SIG-M5 treated with dmso at 0.1 percent for 504 hours (cell line): ENCODE data around the gene HLA-B.
"Not testable (repeated sequence)": the region's sequence is repeated elsewhere in the genome, so short reads cannot be mapped to it uniquely, and the experiment has no call there.

Experiments
- DNase-seq: peaks from one replicate; lab custom pipeline; 2025; ENCODE audit not compliant: unreplicated experiment; lab: John Stamatoyannopoulos, UW

The HLA-B gene

DNA sequence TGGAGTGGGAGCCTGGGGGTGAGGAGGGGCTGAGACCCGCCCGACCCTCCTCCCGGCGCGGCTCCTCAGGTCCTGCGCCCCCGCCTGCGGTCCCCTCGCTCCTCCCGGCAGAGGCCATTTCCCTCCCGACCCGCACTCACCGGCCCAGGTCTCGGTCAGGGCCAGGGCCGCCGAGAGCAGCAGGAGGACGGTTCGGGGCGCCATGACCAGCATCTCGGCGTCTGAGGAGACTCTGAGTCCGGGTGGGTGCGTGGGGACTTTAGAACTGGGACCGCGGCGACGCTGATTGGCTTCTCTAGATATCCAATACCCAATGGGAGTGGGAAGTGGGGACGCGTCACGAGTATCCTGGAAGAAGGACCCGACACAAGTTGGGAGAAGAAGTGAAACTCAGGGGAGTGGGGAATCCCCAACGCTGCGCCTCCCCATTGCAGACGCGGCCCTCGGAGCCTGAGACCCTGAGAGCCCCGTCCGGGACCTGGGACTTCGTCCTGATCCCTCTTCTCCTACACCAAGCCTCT lies at the start of gene HLA-B:
TSS of gene HLA-B (minus strand) at position 234 of the 521 bp plus-strand sequence. CDS start at position 213, 21 bp downstream.
- peak; percentile 86 for DNase-seq

DNA sequence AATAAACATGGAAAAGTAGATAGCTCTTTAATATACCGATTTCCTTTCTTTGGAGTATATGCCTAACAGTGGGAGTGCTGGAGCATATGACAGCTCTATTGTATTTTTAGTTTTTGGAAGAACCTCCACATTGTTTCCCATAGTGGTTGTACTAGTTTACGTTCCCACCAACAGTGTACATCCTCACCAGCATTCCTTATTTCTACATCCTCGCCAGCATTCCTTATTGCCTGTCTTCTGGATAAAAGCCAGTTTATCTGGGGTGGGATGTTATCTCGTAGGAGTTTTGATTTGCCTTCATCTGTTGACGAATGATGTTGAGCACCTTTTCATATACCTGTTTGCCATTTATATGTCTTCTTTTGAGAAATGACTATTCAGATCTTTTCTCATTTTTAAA lies 49.0 kb upstream of the HLA-B start:
- DNase-seq: no peak

DNA sequence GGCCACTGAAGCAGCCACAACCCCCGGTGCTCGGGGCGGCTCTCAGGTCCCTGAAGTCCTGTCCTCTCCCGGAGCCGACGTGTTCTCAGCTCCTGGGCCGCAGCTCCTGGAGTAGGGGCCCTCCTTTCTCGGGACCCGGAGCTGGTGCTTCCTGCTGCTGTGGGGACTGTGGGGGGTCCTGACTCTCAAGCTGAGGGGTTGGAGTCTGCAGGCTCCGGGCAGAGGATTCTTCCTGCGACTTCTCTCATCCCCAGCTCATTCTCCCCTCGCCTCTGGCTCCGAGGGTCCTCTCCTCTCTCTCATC lies 47.0 kb upstream of the HLA-B start:
- DNase-seq: not testable (repeated sequence)

DNA sequence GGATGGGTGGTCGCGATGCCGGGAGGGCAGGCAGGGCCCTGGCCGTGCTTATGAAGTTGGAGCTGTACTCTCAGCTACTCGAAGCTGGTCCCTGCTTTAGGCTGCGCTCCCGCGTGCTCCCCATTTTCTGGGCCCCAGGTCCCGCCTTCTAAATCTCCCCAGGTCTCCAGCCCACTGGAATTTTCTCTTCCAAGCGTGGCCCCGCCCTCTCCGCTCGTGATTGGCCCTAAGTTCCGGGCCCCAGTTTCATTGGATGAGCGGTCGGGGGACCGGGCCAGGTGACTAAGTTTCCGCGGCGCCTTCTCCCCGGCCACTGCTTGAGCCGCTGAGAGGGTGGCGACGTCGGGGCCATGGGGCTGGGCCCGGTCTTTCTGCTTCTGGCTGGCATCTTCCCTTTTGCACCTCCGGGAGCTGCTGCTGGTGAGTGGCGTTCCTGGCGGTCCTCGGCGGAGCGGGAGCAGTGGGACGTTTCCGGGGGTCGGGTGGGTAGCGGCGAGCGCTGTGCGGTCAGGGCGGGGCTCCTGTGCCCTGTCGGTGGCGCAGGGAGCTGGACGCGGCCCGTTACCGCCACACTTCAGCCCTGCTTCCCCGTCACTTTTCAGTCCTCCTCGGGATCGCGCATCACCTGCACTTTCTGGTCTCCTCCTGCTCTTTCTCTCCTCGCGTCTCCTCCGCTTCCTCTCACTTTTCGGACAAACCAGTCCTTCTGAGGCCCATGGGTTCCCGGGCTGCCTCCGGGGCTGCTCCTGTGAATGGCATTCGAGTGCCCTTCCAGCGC lies 46.5 kb upstream of the HLA-B start, which contains the start of gene MICA:
TSS of gene MICA (plus strand) at position 313 of the 778 bp plus-strand sequence. CDS start at position 351, 38 bp downstream.
- DNase-seq: peak; percentile 72

DNA sequence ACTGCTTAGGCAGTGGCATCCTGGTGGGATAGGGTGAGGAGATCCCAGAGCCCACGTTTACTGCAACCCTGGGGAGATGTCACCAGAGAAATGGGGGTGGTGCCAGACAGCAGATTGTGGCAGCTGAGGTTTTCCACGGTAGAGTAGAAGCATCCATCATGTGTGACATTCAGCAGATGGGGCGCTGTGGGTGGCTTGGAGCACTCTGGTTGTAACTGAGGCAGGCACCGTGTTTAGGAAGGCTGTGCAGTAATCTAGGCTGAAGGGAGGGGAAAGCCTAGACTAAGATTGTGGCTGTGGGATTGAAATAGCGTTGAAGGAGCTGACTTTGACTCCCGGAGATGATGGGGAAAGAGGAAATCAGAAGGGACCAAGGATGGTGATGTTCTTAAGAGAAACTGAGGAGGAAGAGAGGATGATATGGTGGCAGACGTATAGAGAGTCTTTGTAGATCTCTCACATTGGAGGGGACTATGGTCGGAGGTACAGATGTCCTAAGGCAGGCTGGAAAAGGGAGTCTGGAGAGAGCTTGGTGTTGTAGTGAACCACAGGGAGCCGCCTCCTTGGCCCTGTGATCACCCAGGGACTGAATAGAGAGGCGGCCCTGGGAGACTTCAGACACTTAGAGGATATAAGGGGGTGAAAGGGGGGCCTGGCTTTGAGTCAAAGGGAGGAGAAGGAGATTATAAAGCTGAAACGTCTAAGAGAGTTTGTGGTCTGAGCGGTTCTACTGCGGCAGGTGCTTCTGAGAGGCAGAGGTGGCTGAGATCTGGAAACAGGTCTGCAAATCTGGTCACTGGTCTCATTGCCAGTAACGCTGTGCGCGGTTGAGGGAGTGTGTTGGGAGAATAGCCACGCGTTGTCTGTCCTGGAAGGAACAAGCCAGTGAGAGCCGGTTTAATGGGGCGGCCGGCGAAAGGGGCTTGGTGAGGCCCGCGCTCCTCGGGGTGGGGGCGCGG lies 45.6 kb upstream of the HLA-B start:
- DNase-seq: peak; percentile 14

DNA sequence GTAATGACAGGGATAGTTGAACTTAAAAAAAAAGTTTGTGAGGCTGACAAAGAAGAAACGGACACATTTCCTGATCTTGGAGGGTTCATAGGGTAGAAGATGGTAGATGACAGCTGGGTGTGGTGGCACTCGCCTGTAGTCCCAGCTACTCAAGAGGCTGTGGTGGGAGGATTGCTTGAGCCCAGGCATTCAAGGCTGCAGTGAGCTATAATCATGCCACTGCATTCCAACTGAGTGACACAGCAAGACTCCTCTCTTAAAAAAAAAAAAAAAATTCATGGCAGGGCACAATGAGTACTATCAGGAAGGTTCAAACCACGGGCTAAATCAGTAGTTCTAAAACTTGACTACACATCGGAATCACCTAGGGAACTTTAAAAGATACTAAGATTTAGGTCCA lies 44.4 kb upstream of the HLA-B start:
- no peak for DNase-seq

DNA sequence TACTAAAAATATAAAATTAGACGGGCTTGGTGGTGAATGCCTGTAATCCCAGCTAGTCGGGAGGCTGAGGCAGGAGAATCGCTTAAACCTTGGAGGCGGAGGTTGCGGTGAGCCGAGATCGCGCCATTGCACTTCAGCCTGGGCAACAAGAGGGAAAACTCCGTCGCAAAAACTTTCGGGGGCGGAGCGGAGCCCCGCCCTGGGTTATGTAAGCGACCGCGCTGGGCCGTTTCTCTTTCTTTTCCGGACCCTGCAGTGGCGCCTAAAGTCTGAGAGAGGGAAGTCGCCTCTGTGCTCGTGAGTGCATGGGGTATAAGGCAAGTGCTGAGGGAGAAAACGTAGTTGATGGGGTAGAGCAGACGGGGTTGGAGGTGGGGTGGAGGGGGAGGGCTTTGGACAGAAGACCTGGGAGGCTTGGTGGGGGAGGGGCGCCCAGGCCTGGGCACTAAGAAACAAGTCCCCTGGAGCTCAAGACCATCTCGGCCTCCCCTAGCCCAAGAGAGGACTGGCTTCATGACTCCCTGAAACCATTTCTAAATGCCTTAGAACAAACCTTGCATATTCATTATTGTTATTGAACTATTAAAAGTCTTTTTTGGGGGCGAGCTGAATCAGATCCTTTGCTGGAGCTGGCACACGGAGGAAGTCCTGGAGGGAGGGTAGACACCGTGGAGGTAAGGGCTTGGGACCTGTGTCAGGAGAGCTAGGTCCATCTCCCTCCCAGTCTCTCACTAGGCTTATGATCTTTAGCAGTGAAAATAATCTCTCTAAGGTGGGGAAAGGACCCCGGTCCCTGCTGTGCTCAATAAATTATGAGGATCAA lies 43.7 kb upstream of the HLA-B start:
- DNase-seq: peak; percentile 82

DNA sequence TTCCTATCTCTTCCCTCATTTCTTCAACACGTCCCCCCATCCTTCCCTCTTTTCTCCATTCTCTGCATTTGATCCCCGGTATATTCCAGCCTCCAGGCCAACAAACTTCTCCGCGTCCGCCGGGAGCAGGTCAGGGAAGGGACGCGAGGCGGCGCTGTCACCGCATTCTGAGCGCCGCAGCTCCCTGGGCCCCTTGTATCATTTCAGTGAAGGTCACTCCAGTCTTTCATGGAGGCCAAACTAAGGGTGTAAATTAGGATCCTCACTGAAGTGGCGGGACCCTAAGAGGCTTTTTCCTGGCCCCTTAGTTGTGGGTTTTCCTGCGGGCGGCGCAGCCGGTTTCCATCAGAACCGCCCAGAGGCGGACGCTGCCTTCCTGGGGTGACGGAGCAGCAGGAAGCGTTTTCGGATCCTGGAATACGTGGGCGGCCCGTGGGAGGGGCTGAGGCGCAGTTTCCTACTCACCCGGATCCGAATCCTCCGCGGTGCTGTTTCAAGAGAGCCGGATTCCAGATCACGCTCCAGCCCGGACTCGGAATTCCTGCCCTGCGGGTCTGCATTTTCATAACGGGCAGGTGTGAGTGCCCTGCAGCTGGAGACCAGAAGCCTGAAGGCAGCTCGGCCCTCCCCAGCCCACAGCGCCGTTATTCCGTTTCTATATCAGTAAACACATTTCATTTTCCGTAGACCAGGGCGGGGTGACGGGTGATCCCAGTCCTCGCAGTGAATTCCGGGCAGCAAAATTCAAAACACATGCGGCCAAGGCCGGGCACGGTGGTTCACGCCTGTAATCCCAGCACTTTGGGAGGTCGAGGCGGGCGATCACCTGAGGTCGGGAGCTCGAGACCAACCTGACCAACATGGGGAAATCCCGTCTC lies 42.8 kb upstream of the HLA-B start:
- peak; percentile 75 for DNase-seq

DNA sequence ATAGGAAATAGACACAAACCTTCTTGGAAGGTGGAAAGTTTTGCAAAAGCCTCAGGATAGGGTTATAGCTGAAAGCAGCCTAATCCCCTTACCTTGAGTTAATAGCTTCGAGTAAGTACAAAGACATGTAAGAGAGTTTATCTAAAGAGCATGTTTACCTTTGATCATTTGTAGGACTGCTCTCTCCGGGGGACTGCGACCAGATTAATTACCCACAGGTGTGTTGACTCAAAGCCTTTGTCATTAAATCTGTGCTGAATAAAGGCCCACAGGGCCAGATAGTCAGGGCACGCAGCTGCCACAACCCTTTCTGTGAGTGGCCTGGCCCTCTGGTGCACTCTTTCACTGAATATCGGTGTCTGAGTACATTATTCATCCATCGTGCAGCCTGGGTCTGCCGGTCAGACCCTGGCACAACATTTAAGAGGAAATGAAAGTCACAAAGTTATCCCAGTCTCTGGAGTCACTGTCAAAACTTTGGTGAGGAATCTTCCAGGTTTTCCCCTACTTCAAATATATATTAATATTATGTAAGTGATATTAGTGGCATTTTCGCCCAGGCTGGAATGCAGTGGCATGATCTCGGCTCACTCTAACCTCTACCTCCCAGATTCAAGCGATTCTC lies 41.0 kb upstream of the HLA-B start:
- peak; percentile 4 for DNase-seq

DNA sequence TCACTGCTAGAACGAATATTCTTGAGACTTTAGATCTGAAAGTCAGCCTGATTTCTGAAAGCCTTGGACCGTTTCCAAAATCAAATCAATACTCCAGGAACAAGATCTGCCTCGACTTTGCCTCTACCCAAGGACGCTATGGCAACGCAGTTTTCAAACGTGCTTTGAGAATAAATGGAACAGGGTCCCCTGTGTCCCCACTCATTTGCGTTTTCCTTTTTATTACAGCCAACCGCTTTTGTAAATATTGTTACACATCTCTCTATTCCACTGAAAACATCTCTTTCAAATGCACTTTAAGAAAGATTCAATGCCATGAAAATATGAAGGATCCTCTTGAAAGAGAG lies 40.1 kb upstream of the HLA-B start:
- DNase-seq: not testable (repeated sequence)

DNA sequence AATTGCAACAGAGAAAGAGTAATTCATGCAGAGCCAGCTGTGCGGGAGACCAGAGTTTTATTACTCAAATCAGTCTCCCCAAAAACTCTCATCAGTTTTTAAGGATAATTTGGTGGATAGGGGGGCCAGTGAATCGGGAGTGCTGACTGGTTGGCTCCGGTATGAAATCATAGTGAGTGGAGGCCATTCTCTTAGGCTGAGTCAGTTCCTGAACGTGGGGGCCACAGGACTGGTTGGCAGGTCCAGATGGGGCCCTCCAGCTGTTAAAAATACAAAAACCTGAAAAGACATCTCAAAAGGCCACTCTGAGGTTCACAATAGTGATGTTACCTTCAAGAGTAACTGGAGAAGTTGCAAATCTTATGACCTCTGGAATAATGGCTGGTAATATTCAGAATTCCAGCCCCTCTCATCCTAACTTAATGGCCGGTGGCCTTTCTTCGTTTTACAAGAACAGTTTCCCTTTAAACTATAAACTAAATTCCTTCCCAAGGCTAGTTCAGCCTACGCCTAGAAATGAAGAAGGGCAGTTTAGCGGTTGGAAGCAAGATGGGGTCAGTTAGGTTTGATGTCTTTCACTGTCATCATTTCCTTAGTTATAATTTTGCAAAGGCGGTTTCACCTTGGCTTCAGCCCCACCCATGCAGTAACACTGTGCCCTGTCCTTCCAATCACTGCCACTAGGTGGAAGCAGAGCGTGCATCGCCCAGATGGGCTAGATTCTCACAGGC lies 39.6 kb upstream of the HLA-B start:
- peak; percentile 69 for DNase-seq

DNA sequence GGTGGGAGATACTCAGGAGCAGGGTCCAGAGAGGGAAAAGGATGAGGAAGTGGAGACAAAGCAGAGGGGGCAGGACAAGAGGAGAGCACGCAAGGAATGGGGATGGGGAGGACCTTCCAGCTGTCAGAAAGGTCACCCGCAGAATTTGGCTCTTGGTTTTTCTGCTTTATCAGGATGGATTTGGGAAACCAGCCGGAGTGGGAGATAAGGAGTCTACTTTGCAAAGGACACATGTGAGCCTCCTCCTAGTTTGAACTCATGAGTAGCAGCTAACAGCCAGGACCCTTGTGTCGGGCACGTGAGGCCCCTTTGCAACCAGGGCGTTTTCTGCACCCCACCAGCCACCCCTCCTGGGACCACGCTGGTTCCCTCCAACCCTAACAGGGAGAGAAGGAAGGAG lies 38.9 kb upstream of the HLA-B start:
- DNase-seq: no peak

DNA sequence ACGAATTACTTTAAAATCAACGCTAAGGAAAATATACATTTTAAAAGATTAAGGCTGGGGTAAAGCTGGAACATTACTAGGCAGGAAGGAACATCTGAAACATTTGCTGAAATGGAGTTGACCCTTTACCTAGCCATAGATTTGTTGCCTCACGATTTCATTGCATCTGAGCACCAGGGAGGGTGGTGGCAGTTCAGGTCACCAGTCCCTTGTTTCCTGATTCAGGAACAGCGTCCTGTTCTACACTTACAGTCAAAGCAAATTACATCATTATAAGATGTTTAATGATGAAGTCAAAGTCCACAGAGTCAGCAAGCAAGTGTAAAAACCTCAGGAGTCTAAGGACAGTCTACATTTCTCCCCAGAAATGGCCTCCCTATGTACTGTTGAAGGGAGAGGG lies 37.4 kb upstream of the HLA-B start:
- DNase-seq: no peak

DNA sequence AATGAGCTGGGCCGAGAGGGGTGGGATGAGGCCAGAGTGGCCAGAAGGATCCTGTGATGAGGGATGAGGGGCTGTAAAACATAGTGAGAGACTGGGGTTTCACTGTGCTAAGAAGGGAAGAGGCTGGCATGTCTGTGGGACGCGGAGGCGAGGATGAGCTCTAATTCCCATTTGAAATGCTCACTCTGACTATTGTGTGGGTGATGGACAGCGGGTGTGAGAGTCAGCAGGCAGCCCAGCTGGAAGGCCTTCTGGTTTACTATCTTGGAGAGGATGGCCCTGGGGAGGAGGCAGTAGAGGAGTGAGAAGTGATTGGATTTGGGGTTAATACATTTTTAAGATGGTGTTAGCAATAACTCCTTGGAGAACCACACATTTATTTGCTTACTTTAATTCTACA lies 37.0 kb upstream of the HLA-B start:
- DNase-seq: no peak

DNA sequence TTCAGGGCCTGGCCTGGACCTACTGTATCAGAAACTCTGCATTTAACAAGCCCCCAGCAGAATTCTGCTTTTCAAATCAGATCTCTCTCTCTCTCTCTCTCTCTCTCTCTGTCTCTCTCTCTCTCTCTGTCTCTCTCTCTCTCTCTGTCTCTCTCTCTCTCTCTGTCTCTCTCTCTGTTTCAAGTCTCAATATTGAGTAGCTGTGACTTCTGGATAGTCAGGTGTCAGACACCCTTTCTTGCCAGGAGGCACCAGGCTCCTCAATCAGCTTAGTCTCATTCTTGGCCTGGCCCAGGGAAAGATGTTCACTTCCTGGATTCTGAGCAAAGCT lies 32.8 kb upstream of the HLA-B start:
- DNase-seq: not testable (repeated sequence)

DNA sequence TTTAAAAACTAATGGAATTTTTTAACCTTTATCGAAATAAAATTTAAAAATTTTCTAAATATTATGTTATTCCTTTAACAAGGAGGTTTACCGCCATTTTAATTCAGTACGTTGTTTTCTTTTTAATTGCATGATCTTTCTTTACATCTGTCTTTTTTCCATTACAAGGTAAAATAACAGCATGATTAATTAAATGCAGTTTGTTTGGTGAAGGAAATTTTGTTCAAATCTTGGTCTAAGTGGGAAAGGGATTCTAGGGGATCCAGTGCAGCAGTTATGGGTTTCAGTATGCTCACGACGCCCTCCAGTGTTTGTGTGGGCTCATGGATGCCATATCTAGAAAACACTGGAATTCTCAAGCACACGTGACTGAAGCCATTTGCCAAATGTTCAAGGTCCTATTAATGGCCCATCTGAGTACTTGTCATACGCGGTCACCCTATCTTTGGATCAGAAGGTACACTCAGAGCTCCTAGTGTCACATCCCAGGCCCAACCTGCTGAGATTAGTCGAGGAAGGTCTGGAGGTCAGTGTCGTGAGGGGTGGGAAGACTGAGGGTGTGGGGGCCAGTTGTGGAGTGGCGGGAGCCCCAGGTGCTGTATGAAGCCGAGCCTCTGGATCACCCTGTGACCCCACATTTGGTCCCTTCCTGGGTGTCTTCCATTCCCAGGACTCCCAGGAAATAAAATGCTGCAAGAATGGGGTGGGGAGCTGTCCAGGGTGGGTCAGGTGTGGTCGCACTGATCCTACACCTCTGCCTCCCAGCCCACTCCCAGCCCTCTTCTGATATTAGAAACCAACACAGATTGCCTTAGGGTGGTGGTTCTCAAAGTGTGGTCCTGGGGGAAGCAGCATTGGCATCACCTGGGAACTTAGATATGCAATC lies 32.2 kb upstream of the HLA-B start:
- not testable (repeated sequence) for DNase-seq

DNA sequence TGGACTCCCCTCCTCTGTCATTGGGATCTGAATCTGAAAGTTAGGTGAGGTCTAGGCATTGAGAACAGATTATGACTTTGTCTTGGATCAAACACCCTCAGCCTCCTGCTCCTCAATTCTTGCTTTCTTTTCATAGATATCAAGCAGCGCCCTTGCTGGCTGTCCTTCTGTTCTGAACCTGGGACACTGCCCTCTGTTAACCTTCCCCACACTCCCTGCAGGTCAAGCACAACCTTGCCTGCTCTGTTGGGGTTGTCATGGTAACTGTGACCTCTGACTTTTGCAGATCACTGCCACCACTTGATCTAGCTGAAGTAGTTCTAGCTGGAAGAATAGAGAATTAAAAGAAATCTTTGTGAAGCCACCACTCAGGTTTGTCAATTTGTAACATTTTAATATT lies 30.0 kb upstream of the HLA-B start:
- no peak for DNase-seq

DNA sequence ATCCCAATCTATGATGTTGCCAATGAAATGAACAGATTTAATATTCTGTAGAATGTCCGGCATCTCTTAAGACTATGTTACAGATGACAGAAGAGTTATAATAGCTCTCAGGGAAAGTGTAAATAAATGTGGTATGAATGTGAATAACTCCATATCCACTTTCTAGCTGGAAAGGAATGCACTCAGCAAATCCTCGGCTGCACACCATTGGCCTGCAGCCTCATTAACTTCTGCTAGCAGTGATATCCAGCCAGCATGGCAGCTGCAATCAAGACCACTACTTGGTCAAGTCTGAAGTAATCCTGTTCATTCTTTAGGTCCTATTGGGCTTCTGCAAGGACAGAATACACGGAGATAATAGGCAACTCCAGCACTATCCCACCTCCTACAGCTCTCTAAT lies 29.1 kb upstream of the HLA-B start:
- no peak for DNase-seq
